Loucy (cell line): ENCODE measurements around the gene GNAL.

Experiments used
- CTCF ChIP-seq: fragments of 200-600 bp; sonication (generic); conservative IDR thresholded peaks from 2 replicates; pipeline ENCODE4 v1.5.1; 2014; ENCODE audit warnings: mild to moderate bottlenecking, antibody characterized with exemption, low read length
- EZH2phosphoT487 ChIP-seq: fragments of 200-600 bp; IDR thresholded peaks from 2 replicates; pipeline ENCODE4 v1.6.1; 2018; ENCODE audit warnings: antibody characterized with exemption, mild to moderate bottlenecking, moderate library complexity, borderline replicate concordance

- TF ChIP-seq CTCF = no peak
- no peak for TF ChIP-seq EZH2phosphoT487
These were observed 150.5 kb downstream of the GNAL start for GRCh38 chr18:11839556-11839955.
